SU-DHL-6 (cell line): ENCODE measurements around the gene KLF8.

Experiments used
- H2AFZ ChIP-seq: fragments of 200-600 bp; sonication (generic); 2 replicates; pipeline ENCODE4 v1.6.1; 2014; ENCODE audit warnings: low read depth, mild to moderate bottlenecking, moderate library complexity, mixed read lengths, antibody characterized with exemption, low read length; ENCODE audit not compliant: severe bottlenecking
- H3F3A ChIP-seq: fragments of 200-600 bp; shearing (Covaris generic); 2 replicates; pipeline ENCODE4 v1.6.0; 2016; ENCODE audit warnings: antibody characterized with exemption, mild to moderate bottlenecking; ENCODE audit not compliant: insufficient read depth
- H3K27ac ChIP-seq: fragments of 200-600 bp; sonication (generic); 2 replicates; pipeline ENCODE4 v1.5.1; 2016; ENCODE audit warnings: low read depth, mild to moderate bottlenecking, low read length, moderate library complexity, mixed read lengths
- H3K27me3 ChIP-seq: fragments of 200-600 bp; sonication (generic), shearing (Covaris generic); 2 replicates; pipeline ENCODE4 v1.6.0; 2014; ENCODE audit warnings: mild to moderate bottlenecking, low read length
- H3K36me3 ChIP-seq: fragments of 200-600 bp; sonication (generic); 2 replicates; pipeline ENCODE4 v1.6.1; 2014; ENCODE audit warnings: mild to moderate bottlenecking, low read length, mixed read lengths
- H3K4me2 ChIP-seq: fragments of 300-600, 200-600 bp; shearing (Covaris generic), sonication (generic); 2 replicates; pipeline ENCODE4 v1.6.0; 2014; ENCODE audit warnings: low read length, low read depth, mild to moderate bottlenecking; ENCODE audit not compliant: poor library complexity, severe bottlenecking
- H3K4me3 ChIP-seq: fragments of 200-600 bp; sonication (generic); 2 replicates; pipeline ENCODE4 v1.5.1; 2014; ENCODE audit warnings: antibody characterized with exemption, low read length, mild to moderate bottlenecking, mixed read lengths; ENCODE audit not compliant: insufficient read depth, poor library complexity, severe bottlenecking
- H3K79me2 ChIP-seq: fragments of 200-600 bp; sonication (generic); 2 replicates; pipeline ENCODE4 v1.6.1; 2014; ENCODE audit warnings: mild to moderate bottlenecking, low read length, moderate library complexity; ENCODE audit not compliant: insufficient read depth
- H3K9ac ChIP-seq: fragments of 200-600 bp; sonication (generic); 2 replicates; pipeline ENCODE4 v1.7.0; 2014; ENCODE audit warnings: mild to moderate bottlenecking, low read length
- H3K9me2 ChIP-seq: fragments of 200-600 bp; sonication (generic); replicated peaks from 2 replicates; pipeline ENCODE4 v1.6.1; 2014; ENCODE audit warnings: low read length; ENCODE audit not compliant: insufficient read depth
- H3K9me3 ChIP-seq: fragments of 200-600 bp; sonication (generic); 2 replicates; pipeline ENCODE4 v1.6.1; 2014; ENCODE audit warnings: low read length, mixed read lengths; ENCODE audit not compliant: insufficient read depth
- H4K20me1 ChIP-seq: fragments of 200-600 bp; sonication (generic); 2 replicates; pipeline ENCODE4 v1.6.1; 2014; ENCODE audit warnings: low read depth, mild to moderate bottlenecking, antibody characterized with exemption, low read length, moderate library complexity, mixed read lengths
- CTCF ChIP-seq: fragments of 200-600 bp; sonication (generic); IDR thresholded peaks from one replicate; pipeline ENCODE4 v1.5.1; 2017; ENCODE audit warnings: antibody characterized with exemption, mild to moderate bottlenecking, low read length, moderate library complexity; ENCODE audit not compliant: insufficient read depth, poor library complexity, severe bottlenecking
- EZH2phosphoT487 ChIP-seq: fragments of 200-600 bp; sonication (generic), shearing (Covaris generic); conservative IDR thresholded peaks from 2 replicates; pipeline ENCODE4 v1.6.1; 2018; ENCODE audit warnings: mild to moderate bottlenecking, antibody characterized with exemption, low read length, moderate library complexity, mixed read lengths

Gene KLF8

GRCh38 chrX:56248492-56248891 is 16.3 kb downstream of the KLF8 start:
- Histone ChIP-seq H3K4me2 (no peak overlapping the region), H4K20me1 (no peaks in the 10 kb centered on the region)

GRCh38 chrX:56253832-56254703 is 21.9 kb downstream of the KLF8 start:
- TF ChIP-seq EZH2phosphoT487 = no peak
- no peak for TF ChIP-seq CTCF
- H3K27me3 ChIP-seq = no peaks in the 10 kb centered on the region
- H3K36me3 ChIP-seq = no peaks in the 10 kb centered on the region
- H3K79me2 ChIP-seq = no peaks in the 10 kb centered on the region
- H3K4me2 ChIP-seq = no peak overlapping the region
- H4K20me1 ChIP-seq = no peaks in the 10 kb centered on the region
- H2AFZ ChIP-seq = no peak overlapping the region
- no peak overlapping the region for H3K9ac ChIP-seq
- no peak overlapping the region for H3K27ac ChIP-seq
- no peak overlapping the region for H3K4me3 ChIP-seq
- no peaks in the 10 kb centered on the region for H3K9me3 ChIP-seq
- no peaks in the 10 kb centered on the region for H3K9me2 ChIP-seq
- no peaks in the 10 kb centered on the region for H3F3A ChIP-seq

More at GRCh38 chrX:56248492-56248891, 16.3 kb downstream of the KLF8 start:
- Histone ChIP-seq H3K27me3 (no peaks in the 10 kb centered on the region), H3K9me2 (no peaks in the 10 kb centered on the region), H3K4me3 (no peak overlapping the region), H3F3A (no peaks in the 10 kb centered on the region), H3K36me3 (no peaks in the 10 kb centered on the region), H3K27ac (no peak overlapping the region), H3K79me2 (no peaks in the 10 kb centered on the region), H2AFZ (peak overlapping the region; percentile 71), H3K9me3 (no peaks in the 10 kb centered on the region), H3K9ac (no peak overlapping the region)
- TF ChIP-seq EZH2phosphoT487 (no peak), CTCF (no peak)

GRCh38 chrX:56268888-56269287 is 36.7 kb downstream of the KLF8 start:
- H3K79me2 ChIP-seq = no peaks in the 10 kb centered on the region
- no peak for TF ChIP-seq CTCF
- TF ChIP-seq EZH2phosphoT487 = no peak
- H3K27me3 ChIP-seq = no peaks in the 10 kb centered on the region
- H3K9me2 ChIP-seq = no peaks in the 10 kb centered on the region
- H3K4me2 ChIP-seq = no peak overlapping the region
- no peaks in the 10 kb centered on the region for H4K20me1 ChIP-seq
- no peak overlapping the region for H2AFZ ChIP-seq
- H3F3A ChIP-seq = no peaks in the 10 kb centered on the region
- no peak overlapping the region for H3K9ac ChIP-seq
- H3K4me3 ChIP-seq = no peak overlapping the region
- H3K9me3 ChIP-seq = no peaks in the 10 kb centered on the region
- H3K36me3 ChIP-seq = no peaks in the 10 kb centered on the region
- no peak overlapping the region for H3K27ac ChIP-seq
